HepG2 (cell line): ENCODE results near the gene PRELP. TPM values are rescaled to one million over a fixed set of nuclear protein-coding genes. Genes with fewer than 3 reads are reported as not detected.

ENCODE experiments used
- ATAC-seq: fragments of 200-7000 bp; cut with Tn5 transposase; 3 replicates; pipeline ENCODE4 v1.9.1; 2020; ENCODE audit warnings: mild to moderate bottlenecking, moderate library complexity
- BruUV-seq: library from RNA; stranded (reverse); fragments of 400-500 nt; replicated peaks from 2 replicates; lab custom pipeline; 2021; lab: Mats Ljungman, UMichigan
- CTCF ChIA-PET: fragments of 300-600 bp; formaldehyde crosslinking; extraction: SDS; loops from one replicate; lab custom pipeline; 2021; ENCODE audit warnings: low total read pairs, inconsistent platforms, low intra/inter-chr PET ratio; lab: Yijun Ruan, JAX
- POLR2A ChIA-PET: fragments of 350-600 bp; sonication (Branson Sonifier 250); formaldehyde crosslinking; loops from one replicate; lab custom pipeline; 2020; ENCODE audit warnings: antibody characterized with exemption, inconsistent platforms; lab: Yijun Ruan, JAX
- DNase-seq: peaks from one replicate; pipeline ENCODE4 v3.0.0-alpha.2; 2015; ENCODE audit warnings: low spot score
- FAIRE-seq: peaks from 3 replicates; lab custom pipeline; 2011; peaks lifted over from hg19 to GRCh38; lab: Jason Lieb, UNC
- H2AFZ ChIP-seq: one replicate; pipeline ENCODE4 v1.6.1; 2011; ENCODE audit warnings: low read length, inconsistent platforms
- H3K27ac ChIP-seq: fragments of 300-600 bp; 3 replicates; pipeline ENCODE4 v1.8.0; 2011; ENCODE audit warnings: mixed run types, mild to moderate bottlenecking, mixed read lengths, low read length, inconsistent platforms; ENCODE audit not compliant: insufficient read depth; ENCODE audit errors: extremely low read length
- H3K27me3 ChIP-seq, 2 experiments: fragments of 200-600 bp in 1 of 2; 2 replicates in 1 of 2; 3 replicates in 1 of 2; pipeline versions ENCODE4 v1.6.0 to v1.8.0; 2011; ENCODE audit warnings: low read length in 2 of 2, mild to moderate bottlenecking in 2 of 2, moderate library complexity in 2 of 2, inconsistent platforms in 1 of 2; ENCODE audit not compliant: insufficient read depth in 2 of 2, control insufficient read depth in 1 of 2
- H3K36me3 ChIP-seq, 2 experiments: fragments of 200-600 bp in 1 of 2; replicated peaks in 1 of 2; 2 replicates in 1 of 2; 3 replicates in 1 of 2; pipeline versions ENCODE4 v1.5.1 to v1.8.0; 2011; ENCODE audit warnings: low read length in 2 of 2, inconsistent platforms in 1 of 2; ENCODE audit not compliant: insufficient read depth in 2 of 2, control insufficient read depth in 1 of 2
- H3K4me1 ChIP-seq: 2 replicates; pipeline ENCODE4 v1.5.1; 2012; ENCODE audit warnings: low read length, inconsistent platforms; ENCODE audit not compliant: insufficient read depth
- H3K4me2 ChIP-seq: 2 replicates; pipeline ENCODE4 v1.6.0; 2011; ENCODE audit warnings: low read depth, low read length, inconsistent platforms
- H3K4me3 ChIP-seq, 3 experiments: fragments of 200-600 bp in 1 of 3; sonication (generic), shearing (Covaris generic) in 1 of 3; replicated peaks in 1 of 3; 2 replicates each; pipeline ENCODE4 v1.5.1; 2011 to 2016; ENCODE audit warnings: low read length in 3 of 3, inconsistent platforms in 2 of 3, low read depth in 2 of 3, mild to moderate bottlenecking in 2 of 3, control low read depth in 1 of 3, mixed read lengths in 1 of 3; ENCODE audit not compliant: insufficient read depth in 1 of 3
- H3K79me2 ChIP-seq: one replicate; pipeline ENCODE4 v1.6.1; 2011; ENCODE audit warnings: low read length, inconsistent platforms; ENCODE audit not compliant: insufficient read depth
- H3K9ac ChIP-seq: 2 replicates; pipeline ENCODE4 v1.6.0; 2011; ENCODE audit warnings: mild to moderate bottlenecking, low read depth, low read length, inconsistent platforms; ENCODE audit not compliant: insufficient read depth
- H3K9me3 ChIP-seq: 2 replicates; pipeline ENCODE4 v1.5.1; 2012; ENCODE audit warnings: mild to moderate bottlenecking, low read length
- H4K20me1 ChIP-seq: 2 replicates; pipeline ENCODE4 v1.6.0; 2011; ENCODE audit warnings: inconsistent platforms, mild to moderate bottlenecking, low read length, moderate library complexity; ENCODE audit not compliant: insufficient read depth
- KDM5A ChIP-seq: fragments of 200-600 bp; sonication (generic); IDR thresholded peaks from 2 replicates; pipeline ENCODE4 v1.7.0; 2018; ENCODE audit warnings: antibody characterized with exemption, mild to moderate bottlenecking, low read length, borderline replicate concordance
- MLLT10 ChIP-seq: sonication (generic); formaldehyde crosslinking; IDR thresholded peaks from 2 replicates; pipeline ENCODE4 v1.4.0; 2020; ENCODE audit warnings: missing genetic modification reagents
- SALL1 ChIP-seq: sonication (generic); formaldehyde crosslinking; IDR thresholded peaks from 2 replicates; pipeline ENCODE4 v1.8.0; 2022; ENCODE audit warnings: mild to moderate bottlenecking, missing genetic modification reagents
- TGIF2 ChIP-seq: IDR thresholded peaks from 2 replicates; pipeline ENCODE4 v1.6.1; 2016; ENCODE audit warnings: control low read depth, missing compliant biosample characterization
- ZFP62 ChIP-seq: sonication (generic); formaldehyde crosslinking; IDR thresholded peaks from 2 replicates; pipeline ENCODE4 v1.4.0; 2020; ENCODE audit warnings: missing genetic modification reagents
- ZMAT3 ChIP-seq: sonication (generic); formaldehyde crosslinking; conservative IDR thresholded peaks from 2 replicates; pipeline ENCODE4 v1.7.0; 2021; ENCODE audit warnings: missing genetic modification reagents
- ZNF263 ChIP-seq: sonication (generic); formaldehyde crosslinking; IDR thresholded peaks from 2 replicates; pipeline ENCODE4 v1.4.0; 2020; ENCODE audit warnings: missing genetic modification reagents
- ZNF331 ChIP-seq: sonication (generic); formaldehyde crosslinking; IDR thresholded peaks from 2 replicates; pipeline ENCODE4 v1.4.0; 2020; ENCODE audit warnings: missing genetic modification reagents
- ZNF839 ChIP-seq: sonication (generic); formaldehyde crosslinking; IDR thresholded peaks from 2 replicates; pipeline ENCODE4 v1.4.0; 2020; ENCODE audit warnings: missing genetic modification reagents, mild to moderate bottlenecking, borderline replicate concordance
- ZSCAN20 ChIP-seq: sonication (generic); formaldehyde crosslinking; IDR thresholded peaks from 2 replicates; pipeline ENCODE4 v1.4.0; 2020; ENCODE audit warnings: missing genetic modification reagents, mild to moderate bottlenecking, borderline replicate concordance
- WGBS: methylation state at CpG from one replicate; pipeline ENCODE4 v1.1.6; 2017; ENCODE audit warnings: low lambda C conversion rate; 5-methylcytosine and 5-hydroxymethylcytosine counted together
- in situ Hi-C: cut with HindIII; loops from 2 replicates; pipeline ENCODE4 v1.10.0; 2017; ENCODE audit warnings: low pct_unique_long_range_greater_than_20kb; ENCODE audit not compliant: extremely low pct_ligation_motif_present
- intact Hi-C: fragments of 100-400 bp; cut with micrococcal nuclease; formaldehyde crosslinking; loops from one replicate; pipeline ENCODE4 v1.10.0; 2022; ENCODE audit not compliant: unreplicated experiment
- polyA plus RNA-seq, 8 experiments: library from polyadenylated mRNA; depleted of rRNA in 3 of 8; stranded (reverse) in 7 of 8; unstranded in 1 of 8; fragments of >200 nt; fragmentation: Illumina TruSeq in 4 of 8; extraction: Trizol in 4 of 8; gene quantifications; 2 replicates each; pipeline versions ENCODE4 v1.2.1 to v1.2.3, GENCODE V29; 2011 to 2016; ENCODE audit warnings: low read depth in 4 of 8, missing spikeins in 1 of 8, mixed read lengths in 1 of 8; ENCODE audit not compliant: insufficient read depth in 1 of 8
- total RNA-seq, 5 experiments: library from RNA; depleted of rRNA; stranded (reverse); fragments of >200 nt; fragmentation: Illumina TruSeq; extraction: Trizol; gene quantifications; 2 replicates each; pipeline ENCODE4 v1.2.3, GENCODE V29; 2016; ENCODE audit warnings: low read depth in 1 of 5
- TF ChIP-seq, protein P1 (sequence below): sonication (generic); formaldehyde crosslinking; IDR thresholded peaks from 2 replicates; pipeline ENCODE4 v1.4.0; 2020; ENCODE audit warnings: missing genetic modification reagents
- TF ChIP-seq, protein P2 (sequence below): sonication (generic); formaldehyde crosslinking; IDR thresholded peaks from 2 replicates; pipeline ENCODE4 v1.4.0; 2020; ENCODE audit warnings: mild to moderate bottlenecking, missing genetic modification reagents, borderline replicate concordance

PRELP gene
- total and polyA plus RNA-seq, 2 of the 13 experiments (the other 11 are each of a cell fraction or from before 2014, with no cell fraction given): not detected

DNA sequence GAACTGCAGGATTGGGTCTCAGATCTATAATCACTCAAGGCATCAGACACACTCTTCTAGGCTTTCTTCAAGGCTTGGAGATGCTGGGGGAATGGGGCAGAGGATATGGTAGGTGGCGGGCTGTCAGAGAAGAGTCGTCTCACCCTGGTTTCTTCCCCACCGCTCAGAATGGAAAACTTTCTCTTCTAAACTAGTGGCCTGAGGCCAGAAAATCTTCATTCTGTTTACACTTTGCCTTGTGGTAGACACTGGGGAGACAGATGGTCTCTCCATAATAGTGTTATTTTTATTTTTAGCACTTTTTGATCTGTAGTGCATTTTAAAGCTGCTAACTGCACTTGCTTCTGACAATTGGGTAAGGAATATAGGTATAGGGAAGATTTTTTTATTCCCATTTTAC is 2.6 kb downstream of the PRELP start:
- no TSS peak for BruUV-seq
- 22% methylated on average over 3 of the region's 3 CpGs for WGBS
- no peaks in the 10 kb centered on the region for H3K36me3 ChIP-seq
- TF ChIP-seq ZSCAN20 (CRISPR knock-in tag): no peak
- no peak for TF ChIP-seq TGIF2 (CRISPR knock-in tag)
- TF ChIP-seq, protein P1, sequence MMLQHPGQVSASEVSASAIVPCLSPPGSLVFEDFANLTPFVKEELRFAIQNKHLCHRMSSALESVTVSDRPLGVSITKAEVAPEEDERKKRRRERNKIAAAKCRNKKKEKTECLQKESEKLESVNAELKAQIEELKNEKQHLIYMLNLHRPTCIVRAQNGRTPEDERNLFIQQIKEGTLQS (CRISPR knock-in tag): no peak
- TF ChIP-seq ZNF839 (CRISPR knock-in tag): no peak
- TF ChIP-seq, protein P2, sequence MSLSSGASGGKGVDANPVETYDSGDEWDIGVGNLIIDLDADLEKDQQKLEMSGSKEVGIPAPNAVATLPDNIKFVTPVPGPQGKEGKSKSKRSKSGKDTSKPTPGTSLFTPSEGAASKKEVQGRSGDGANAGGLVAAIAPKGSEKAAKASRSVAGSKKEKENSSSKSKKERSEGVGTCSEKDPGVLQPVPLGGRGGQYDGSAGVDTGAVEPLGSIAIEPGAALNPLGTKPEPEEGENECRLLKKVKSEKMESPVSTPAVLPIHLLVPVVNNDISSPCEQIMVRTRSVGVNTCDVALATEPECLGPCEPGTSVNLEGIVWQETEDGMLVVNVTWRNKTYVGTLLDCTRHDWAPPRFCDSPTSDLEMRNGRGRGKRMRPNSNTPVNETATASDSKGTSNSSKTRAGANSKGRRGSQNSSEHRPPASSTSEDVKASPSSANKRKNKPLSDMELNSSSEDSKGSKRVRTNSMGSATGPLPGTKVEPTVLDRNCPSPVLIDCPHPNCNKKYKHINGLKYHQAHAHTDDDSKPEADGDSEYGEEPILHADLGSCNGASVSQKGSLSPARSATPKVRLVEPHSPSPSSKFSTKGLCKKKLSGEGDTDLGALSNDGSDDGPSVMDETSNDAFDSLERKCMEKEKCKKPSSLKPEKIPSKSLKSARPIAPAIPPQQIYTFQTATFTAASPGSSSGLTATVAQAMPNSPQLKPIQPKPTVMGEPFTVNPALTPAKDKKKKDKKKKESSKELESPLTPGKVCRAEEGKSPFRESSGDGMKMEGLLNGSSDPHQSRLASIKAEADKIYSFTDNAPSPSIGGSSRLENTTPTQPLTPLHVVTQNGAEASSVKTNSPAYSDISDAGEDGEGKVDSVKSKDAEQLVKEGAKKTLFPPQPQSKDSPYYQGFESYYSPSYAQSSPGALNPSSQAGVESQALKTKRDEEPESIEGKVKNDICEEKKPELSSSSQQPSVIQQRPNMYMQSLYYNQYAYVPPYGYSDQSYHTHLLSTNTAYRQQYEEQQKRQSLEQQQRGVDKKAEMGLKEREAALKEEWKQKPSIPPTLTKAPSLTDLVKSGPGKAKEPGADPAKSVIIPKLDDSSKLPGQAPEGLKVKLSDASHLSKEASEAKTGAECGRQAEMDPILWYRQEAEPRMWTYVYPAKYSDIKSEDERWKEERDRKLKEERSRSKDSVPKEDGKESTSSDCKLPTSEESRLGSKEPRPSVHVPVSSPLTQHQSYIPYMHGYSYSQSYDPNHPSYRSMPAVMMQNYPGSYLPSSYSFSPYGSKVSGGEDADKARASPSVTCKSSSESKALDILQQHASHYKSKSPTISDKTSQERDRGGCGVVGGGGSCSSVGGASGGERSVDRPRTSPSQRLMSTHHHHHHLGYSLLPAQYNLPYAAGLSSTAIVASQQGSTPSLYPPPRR (CRISPR knock-in tag): no peak
- no peak for TF ChIP-seq MLLT10 (CRISPR knock-in tag)
- TF ChIP-seq SALL1 (CRISPR knock-in tag): no peak
- TF ChIP-seq ZNF263 (CRISPR knock-in tag): no peak
- TF ChIP-seq ZNF331 (CRISPR knock-in tag): no peak
- no peak for TF ChIP-seq ZMAT3 (CRISPR knock-in tag)
- TF ChIP-seq KDM5A: no peak
- no peak for TF ChIP-seq ZFP62 (CRISPR knock-in tag)
- TF ChIP-seq, all 625 proteins: peak for 0
- Histone ChIP-seq H3K27me3 (peaks cover 1 to 41% of the 10 kb centered on the region in 2 experiments; a peak in 3 of 5 replicates), H4K20me1 (no peaks in the 10 kb centered on the region), H2AFZ (no peak overlapping the region), H3K27ac (no peak overlapping the region), H3K4me1 (no peaks in the 10 kb centered on the region), H3K9me3 (no peaks in the 10 kb centered on the region), H3K4me3 (no peak overlapping the region), H3K4me2 (no peak overlapping the region), H3K79me2 (no peaks in the 10 kb centered on the region), H3K9ac (no peak overlapping the region)
- DNase-seq (no peak), FAIRE-seq (no peak), ATAC-seq (no peak)
- in situ Hi-C loops (no loop called here), intact Hi-C loops (no loop called here)
- CTCF ChIA-PET: no interaction called here
- POLR2A ChIA-PET: no interaction called here
